Activated T-cell treated with anti-CD3 and anti-CD28 coated beads for 24 hours (primary cell): ENCODE results near the gene RPS2.

Experiments used
- DNase-seq: peaks from one replicate; pipeline ENCODE4 v3.0.0-alpha.2; 2020; ENCODE audit warnings: low read depth

The RPS2 gene

DNA sequence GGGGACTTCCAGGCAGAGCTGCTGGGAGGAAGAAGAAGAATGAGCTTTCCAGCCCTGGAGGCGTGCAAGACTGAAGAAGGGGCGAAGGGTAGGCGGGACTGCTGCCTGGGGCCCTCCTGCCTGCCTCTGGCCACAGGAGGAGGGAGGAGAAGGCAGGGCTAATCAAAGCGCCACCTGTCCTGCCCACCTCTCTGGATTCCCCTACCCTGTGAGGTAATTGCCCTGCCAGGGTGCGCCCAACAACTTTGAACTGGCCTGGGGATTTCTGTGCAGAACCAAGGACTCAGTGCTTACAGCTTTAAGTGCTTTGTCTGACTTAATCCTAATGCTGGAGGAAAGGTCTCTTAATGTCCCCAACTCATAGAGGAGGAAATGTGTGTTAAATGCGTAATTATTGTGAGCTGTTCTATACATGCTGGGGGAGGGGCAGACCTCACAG, 16.8 kb upstream of the RPS2 start, which contains the start of gene NOXO1:
TSS of gene NOXO1 (minus strand) at position 72 of the 439 bp plus-strand sequence. CDS start 290 bp downstream, outside the sequence.
- DNase-seq: no peak

GRCh38 chr16:1980770-1981087, 16.1 kb upstream of the RPS2 start:
- DNase-seq: no peak

DNA sequence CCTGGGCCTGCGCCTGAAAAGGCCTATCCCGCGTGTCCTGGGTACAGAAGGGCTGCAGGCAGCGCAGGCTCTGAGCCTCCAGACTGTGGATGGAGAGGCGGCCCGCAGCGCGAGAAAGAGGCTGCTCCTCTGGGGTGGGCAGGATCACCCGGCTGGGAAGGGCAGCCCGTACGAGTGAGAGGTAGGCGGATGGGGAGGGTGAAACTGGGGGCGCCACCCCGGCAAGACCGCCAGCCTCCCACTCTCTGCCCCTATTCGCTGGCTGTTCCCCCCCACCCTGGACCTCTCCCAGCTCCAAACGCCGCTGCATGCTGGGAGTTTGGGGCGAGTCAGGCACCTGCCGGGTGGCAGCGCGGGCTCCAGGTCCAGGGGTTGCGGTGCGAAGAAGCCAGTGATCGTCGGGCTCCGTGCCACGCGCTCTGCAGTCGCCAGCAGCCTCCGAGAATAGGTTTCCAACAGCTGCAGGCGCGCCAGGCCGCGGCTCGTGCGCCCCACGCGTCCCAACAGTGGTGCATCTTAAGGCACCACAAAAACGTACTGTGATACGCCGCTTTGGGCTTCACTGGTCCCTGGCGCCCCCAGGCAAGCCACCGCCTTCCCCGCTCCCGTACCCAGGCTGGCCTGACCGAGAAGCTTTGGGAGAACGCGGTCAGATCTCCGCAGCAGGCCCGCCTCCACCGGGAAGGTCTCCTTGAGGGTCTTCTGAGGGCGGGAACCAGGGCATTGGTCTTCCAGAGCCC, 15.6 kb upstream of the RPS2 start:
- DNase-seq: no peak

- DNase-seq: no peak
Measured at GRCh38 chr16:1979271-1980029, 14.8 kb upstream of the RPS2 start.

GRCh38 chr16:1978476-1979120, 14.0 kb upstream of the RPS2 start:
- DNase-seq: no peak

GRCh38 chr16:1977875-1978268, 13.2 kb upstream of the RPS2 start:
- DNase-seq: no peak

- DNase-seq: no peak
Measured at GRCh38 chr16:1976951-1977874, 12.6 kb upstream of the RPS2 start.

DNA sequence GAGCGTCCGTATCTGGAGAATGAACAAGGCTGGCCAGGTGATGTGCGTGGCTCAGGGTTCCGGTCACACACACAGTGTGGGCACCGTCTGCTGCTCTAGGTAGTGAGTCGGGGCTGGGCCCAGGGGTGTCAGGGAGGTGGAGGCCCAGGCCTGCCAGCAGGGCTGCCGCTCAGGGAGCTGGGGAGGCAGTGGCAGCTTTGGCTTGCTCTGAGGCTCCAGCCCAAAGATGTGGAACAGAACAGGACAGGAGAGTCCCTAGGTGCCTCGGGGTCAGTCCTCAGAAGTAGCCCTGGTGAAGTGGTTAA, 11.5 kb upstream of the RPS2 start:
- no peak for DNase-seq

- DNase-seq: no peak
Measured at GRCh38 chr16:1975432-1976215, 11.0 kb upstream of the RPS2 start.

DNA sequence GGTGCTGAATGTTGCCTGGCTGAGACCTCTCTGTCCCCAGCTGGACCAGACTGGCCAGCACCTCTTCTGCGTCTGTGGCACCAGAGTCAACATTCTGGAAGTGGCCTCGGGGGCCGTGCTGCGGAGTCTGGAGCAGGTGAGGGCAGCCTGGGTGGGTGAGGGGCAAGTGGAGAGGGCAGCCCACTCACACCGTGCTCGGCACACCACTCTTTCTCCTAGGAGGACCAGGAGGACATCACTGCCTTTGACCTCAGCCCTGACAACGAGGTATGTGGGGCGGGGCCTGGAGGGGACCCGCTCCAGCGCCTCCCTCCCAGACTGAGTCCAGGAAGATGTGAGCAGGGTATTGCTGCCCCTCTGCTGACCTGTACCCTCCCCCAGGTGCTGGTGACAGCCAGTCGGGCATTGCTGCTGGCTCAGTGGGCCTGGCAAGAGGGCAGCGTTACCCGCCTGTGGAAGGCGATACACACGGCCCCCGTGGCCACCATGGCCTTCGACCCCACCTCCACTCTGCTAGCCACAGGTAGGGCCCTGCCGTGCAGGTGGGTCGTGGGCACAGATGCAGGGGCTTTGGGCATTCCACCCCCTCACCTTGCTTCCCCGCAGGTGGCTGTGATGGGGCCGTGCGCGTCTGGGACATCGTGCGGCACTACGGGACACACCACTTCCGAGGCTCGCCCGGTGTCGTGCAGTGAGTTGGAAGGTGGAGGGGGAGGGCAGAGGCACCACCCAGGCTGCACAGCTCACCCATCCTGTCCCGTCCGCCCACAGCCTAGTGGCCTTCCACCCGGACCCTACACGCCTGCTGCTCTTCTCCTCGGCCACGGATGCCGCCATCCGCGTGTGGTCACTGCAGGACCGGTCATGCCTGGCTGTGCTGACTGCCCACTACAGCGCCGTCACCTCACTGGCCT, 9.8 kb upstream of the RPS2 start:
- no peak for DNase-seq

DNA sequence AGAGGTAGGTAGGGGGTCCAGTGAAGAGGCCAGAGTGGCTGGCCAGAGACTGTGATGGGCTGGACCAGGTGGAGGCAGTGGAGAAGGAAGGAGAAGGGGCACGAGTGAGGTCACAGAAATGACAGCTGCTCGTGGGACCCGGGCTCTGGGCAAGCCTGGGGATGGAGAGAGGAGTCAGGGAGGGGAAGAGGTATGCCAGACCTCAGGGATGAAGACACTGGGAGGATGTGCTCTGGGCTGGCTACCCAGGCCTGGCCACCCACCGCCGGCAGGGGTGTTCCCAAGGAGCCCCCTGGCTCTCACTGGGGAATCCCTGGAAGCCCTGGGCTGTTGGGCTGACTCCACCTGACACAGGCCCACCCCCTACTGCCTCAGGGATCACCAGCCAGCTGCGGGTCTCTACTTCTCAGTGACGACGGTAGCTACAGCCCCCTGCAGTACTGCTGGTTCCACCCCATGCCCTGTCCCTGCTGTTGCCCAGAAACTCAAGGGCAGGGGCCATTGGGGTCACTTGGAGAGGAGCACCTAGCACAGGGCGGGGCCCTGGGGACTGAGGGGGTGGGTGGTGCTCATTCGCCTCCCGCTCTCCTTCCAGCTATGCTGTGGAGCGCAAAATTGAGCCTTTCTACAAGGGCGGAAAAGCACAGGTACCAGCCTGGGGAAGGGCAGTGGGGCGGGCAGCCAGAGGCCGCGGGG, 9.0 kb upstream of the RPS2 start:
- no peak for DNase-seq

GRCh38 chr16:1972490-1972877, 7.9 kb upstream of the RPS2 start:
- no peak for DNase-seq

DNA sequence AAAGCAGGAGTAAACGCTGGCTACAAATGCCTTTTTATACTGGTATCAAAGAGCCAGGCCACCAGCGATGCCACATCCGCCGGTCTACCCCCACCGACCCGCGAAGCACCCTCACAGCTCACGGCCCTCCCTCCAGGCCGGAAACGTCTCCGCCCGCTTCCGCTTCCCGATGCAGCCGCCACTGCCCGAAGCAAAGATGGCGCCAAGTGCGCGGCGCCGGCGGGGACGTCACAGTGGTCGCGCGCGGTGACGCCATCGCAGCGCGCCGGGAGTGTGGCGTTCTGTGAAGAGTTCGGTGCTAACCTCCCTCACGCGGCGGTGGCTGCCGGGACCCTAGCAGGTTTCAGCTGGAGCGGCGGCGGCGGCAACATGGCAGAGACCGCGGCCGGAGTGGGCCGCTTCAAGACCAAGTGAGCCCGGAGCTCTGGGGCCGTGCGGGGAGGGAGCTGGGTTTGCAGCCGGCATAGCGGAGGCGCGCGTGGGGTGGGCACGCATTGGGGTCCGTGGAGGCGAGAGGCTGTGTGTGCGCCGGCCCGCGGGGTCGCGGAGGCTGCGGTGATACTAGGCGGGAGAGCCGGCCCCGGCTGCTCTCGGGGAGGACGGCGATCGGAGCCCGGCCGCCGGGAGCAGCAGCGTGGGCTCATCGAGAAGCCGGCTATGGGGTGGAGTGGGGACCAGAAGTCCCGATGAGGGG, 7.3 kb upstream of the RPS2 start, which contains the start of gene TBL3:
TSS of gene TBL3 (plus strand) at position 258 of the 694 bp plus-strand sequence. CDS start at position 370, 112 bp downstream.
- peak; percentile 95 for DNase-seq

GRCh38 chr16:1968146-1968953, 3.7 kb upstream of the RPS2 start:
- no peak for DNase-seq

DNA sequence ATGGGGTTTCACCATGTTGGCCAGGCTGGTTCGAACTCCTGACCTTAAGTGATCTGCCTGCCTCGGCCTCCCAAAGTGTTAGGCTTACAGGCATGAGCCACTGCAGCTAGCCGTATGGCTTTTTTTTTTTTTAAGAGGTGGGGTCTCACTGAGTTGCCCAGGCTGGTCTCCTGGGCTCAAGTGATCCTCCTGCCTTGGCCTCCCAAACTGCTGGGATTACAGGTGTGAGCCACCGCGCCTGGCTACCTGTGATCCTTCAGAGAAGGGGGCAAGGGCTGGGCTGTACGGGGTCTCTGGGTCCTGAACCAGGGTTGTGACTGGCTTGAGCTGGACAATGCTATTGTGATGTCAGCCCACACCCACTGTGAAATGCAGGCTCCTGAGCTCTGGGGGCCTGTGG, 1.8 kb upstream of the RPS2 start, which contains the start of gene RNF151:
TSS of gene RNF151 (plus strand) at position 397 of the 400 bp plus-strand sequence. CDS start 26 bp downstream, outside the sequence.
- no peak for DNase-seq

GRCh38 chr16:1965396-1966001, 873 bp upstream of the RPS2 start:
- DNase-seq: no peak

DNA sequence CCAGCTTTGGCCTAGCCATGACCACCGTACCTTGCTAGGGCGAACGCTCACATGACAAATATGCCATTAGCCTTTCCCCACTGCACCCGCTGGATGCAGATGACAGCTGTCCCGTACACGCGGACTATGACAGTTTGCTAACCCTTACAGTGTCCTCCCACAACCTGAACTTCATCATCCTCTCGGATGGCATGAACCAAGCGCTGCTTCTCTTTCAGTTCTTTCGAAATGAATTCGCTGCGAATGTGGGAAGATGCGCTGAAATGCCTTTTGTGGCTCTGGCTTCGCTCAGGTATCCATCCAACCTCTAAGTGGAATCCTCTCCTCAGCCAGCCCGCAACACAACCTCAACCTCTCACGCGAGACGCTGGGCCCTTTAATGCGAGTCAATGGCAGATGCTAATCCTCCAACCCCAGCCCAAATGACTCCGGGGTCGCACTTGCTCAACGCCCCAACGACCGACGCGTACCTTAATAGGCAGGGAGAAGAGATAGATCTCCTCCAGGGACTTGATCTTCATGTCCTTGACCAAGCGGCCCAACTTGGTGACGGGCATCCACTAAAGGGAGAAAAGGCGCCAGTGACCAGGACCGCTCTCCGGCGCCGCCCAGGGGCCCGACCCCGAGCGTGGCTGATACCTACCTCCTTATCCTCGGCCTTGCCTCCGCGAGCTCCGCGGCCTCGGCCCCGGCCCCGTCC, 670 bp downstream of the RPS2 start:
- DNase-seq: no peak
